Cardiac muscle cell (in vitro differentiated cells and primary cell): ENCODE measurements around the gene ATP8A1. TPM values are rescaled to one million over a fixed set of nuclear protein-coding genes. Genes with fewer than 3 reads are reported as not detected.

ENCODE experiments used
- DNase-seq, 2 donors: peaks; one replicate each; pipeline versions ENCODE4 v3.0.0 to v3.0.0-alpha.2; 2010 to 2017; ENCODE audit warnings: low read depth in 1 of 2, low spot score in 1 of 2
- H3K27ac ChIP-seq: fragments of 200-600 bp; sonication (generic); 2 replicates; pipeline ENCODE4 v1.5.1; 2016
- H3K27me3 ChIP-seq: fragments of 200-600 bp; sonication (generic); 2 replicates; pipeline ENCODE4 v1.6.0; 2016; ENCODE audit warnings: control low read depth
- H3K36me3 ChIP-seq: fragments of 200-600 bp; sonication (generic); 2 replicates; pipeline ENCODE4 v1.5.1; 2016; ENCODE audit warnings: control low read depth
- H3K4me1 ChIP-seq: fragments of 200-600 bp; sonication (generic); 2 replicates; pipeline ENCODE4 v1.8.1; 2017; ENCODE audit warnings: low read depth, mild to moderate bottlenecking, mixed run types
- H3K4me3 ChIP-seq: fragments of 200-600 bp; sonication (generic); 2 replicates; pipeline ENCODE4 v1.5.1; 2016; ENCODE audit warnings: mild to moderate bottlenecking
- H3K9me3 ChIP-seq: fragments of 200-600 bp; sonication (generic); 2 replicates; pipeline ENCODE4 v1.5.1; 2017; ENCODE audit warnings: low read depth, mild to moderate bottlenecking, control low read depth
- CTCF ChIP-seq: IDR thresholded peaks from 2 replicates; pipeline ENCODE4 v1.5.1; 2012; ENCODE audit warnings: low read depth, mild to moderate bottlenecking, low read length
- polyA plus RNA-seq: library from polyadenylated mRNA; unstranded; fragments of >200 nt; fragmentation: Nextera tagmentation; extraction: Ambion mirVana; gene quantifications from 2 replicates; pipeline ENCODE4 v1.2.1, GENCODE V29; 2016
- total RNA-seq: library from RNA; depleted of rRNA; stranded (reverse); fragments of >200 nt; gene quantifications from 2 replicates; pipeline ENCODE4 v1.2.3, GENCODE V29; 2016

Gene ATP8A1
- total and polyA plus RNA-seq, 2 experiments from 2014 or later = 5.0 to 22.7 TPM

- Histone ChIP-seq H3K27me3 (no peaks in the 10 kb centered on the region), H3K9me3 (no peaks in the 10 kb centered on the region), H3K4me1 (no peaks in the 10 kb centered on the region), H3K36me3 (no peaks in the 10 kb centered on the region), H3K4me3 (no peak overlapping the region), H3K27ac (no peak overlapping the region)
- no peak for TF ChIP-seq CTCF
- DNase-seq = no peak
Measured at GRCh38 chr4:42628740-42629139, 28.2 kb downstream of the ATP8A1 start.

GRCh38 chr4:42627885-42628646, 28.8 kb downstream of the ATP8A1 start:
- H3K36me3 ChIP-seq = no peaks in the 10 kb centered on the region
- H3K4me3 ChIP-seq = no peak overlapping the region
- no peak for TF ChIP-seq CTCF
- peak in 1 of 2 donors; percentile 17 for DNase-seq
- H3K27me3 ChIP-seq = no peaks in the 10 kb centered on the region
- no peaks in the 10 kb centered on the region for H3K4me1 ChIP-seq
- no peaks in the 10 kb centered on the region for H3K9me3 ChIP-seq
- H3K27ac ChIP-seq = no peak overlapping the region

- H3K27ac ChIP-seq = no peak overlapping the region
- no peak for TF ChIP-seq CTCF
- no peak for DNase-seq
- no peak overlapping the region for H3K4me3 ChIP-seq
- no peaks in the 10 kb centered on the region for H3K27me3 ChIP-seq
- H3K4me1 ChIP-seq = no peaks in the 10 kb centered on the region
- no peaks in the 10 kb centered on the region for H3K36me3 ChIP-seq
- H3K9me3 ChIP-seq = no peaks in the 10 kb centered on the region
Measured at GRCh38 chr4:42626629-42627146, 30.2 kb downstream of the ATP8A1 start.

- no peak overlapping the region for H3K27ac ChIP-seq
- TF ChIP-seq CTCF = no peak
Measured at GRCh38 chr4:42625329-42625728, 31.6 kb downstream of the ATP8A1 start.

GRCh38 chr4:42624551-42624950, 32.4 kb downstream of the ATP8A1 start:
- Histone ChIP-seq H3K36me3 (no peaks in the 10 kb centered on the region), H3K27me3 (peaks cover 5% of the 10 kb centered on the region), H3K4me1 (no peaks in the 10 kb centered on the region), H3K27ac (no peak overlapping the region), H3K4me3 (no peak overlapping the region), H3K9me3 (no peaks in the 10 kb centered on the region)
- DNase-seq = no peak
- TF ChIP-seq CTCF = no peak

More at GRCh38 chr4:42625329-42625728, 31.6 kb downstream of the ATP8A1 start:
- H3K9me3 ChIP-seq = no peaks in the 10 kb centered on the region
- no peaks in the 10 kb centered on the region for H3K4me1 ChIP-seq
- no peak for DNase-seq
- no peaks in the 10 kb centered on the region for H3K36me3 ChIP-seq
- no peak overlapping the region for H3K4me3 ChIP-seq
- no peaks in the 10 kb centered on the region for H3K27me3 ChIP-seq
